GM12878 (cell line): ENCODE data around the gene DIP2C. TPM values are rescaled to one million over a fixed set of nuclear protein-coding genes. Genes with fewer than 3 reads are reported as not detected.

Source experiments
- ATAC-seq: fragments of 200-7000 bp; cut with Tn5 transposase; 3 replicates; pipeline ENCODE4 v1.9.1; 2020; ENCODE audit warnings: mild to moderate bottlenecking, moderate library complexity
- BruUV-seq: library from RNA; stranded (reverse); fragments of 400-500 nt; replicated peaks from 2 replicates; lab custom pipeline; 2021; lab: Mats Ljungman, UMichigan
- CTCF ChIA-PET: fragments of 300-600 bp; sonication (Branson Sonifier 250); formaldehyde crosslinking; extraction: SDS; loops from one replicate; lab custom pipeline; 2021; ENCODE audit warnings: inconsistent platforms; lab: Yijun Ruan, JAX
- POLR2A ChIA-PET: fragments of 350-600 bp; formaldehyde crosslinking; extraction: SDS; loops from one replicate; lab custom pipeline; 2021; ENCODE audit warnings: inconsistent platforms; lab: Charles Lee
- RAD21 ChIA-PET: fragments of 300-600 bp; sonication (Branson Sonifier 250); formaldehyde crosslinking; loops from one replicate; lab custom pipeline; 2023; ENCODE audit warnings: antibody characterized with exemption; ENCODE audit not compliant: unreplicated experiment; lab: Charles Lee
- SMC1A ChIA-PET: fragments of 300-600 bp; sonication (Branson Sonifier 250); formaldehyde crosslinking; loops from one replicate; lab custom pipeline; 2023; ENCODE audit not compliant: unreplicated experiment, uncharacterized antibody; lab: Charles Lee
- DNase-seq: peaks from one replicate; pipeline ENCODE4 v3.0.0-alpha.2; 2011; ENCODE audit warnings: low read depth, low spot score
- FAIRE-seq: peaks from 3 replicates; lab custom pipeline; 2011; peaks lifted over from hg19 to GRCh38; lab: Jason Lieb, UNC
- H2AFZ ChIP-seq: 2 replicates; pipeline ENCODE4 v1.6.0; 2011; ENCODE audit warnings: low read depth, low read length, control low read depth; ENCODE audit not compliant: control insufficient read depth
- H3K27ac ChIP-seq: 2 replicates; pipeline ENCODE4 v1.5.1; 2011; ENCODE audit warnings: control low read depth; ENCODE audit not compliant: control insufficient read depth, insufficient read depth
- H3K27me3 ChIP-seq, 2 experiments: replicated peaks in 1 of 2; 2 replicates each; pipeline versions ENCODE4 v1.6.0 to v1.6.1; 2011; ENCODE audit warnings: low read length in 1 of 2; ENCODE audit not compliant: control insufficient read depth in 2 of 2, insufficient read depth in 2 of 2
- H3K36me3 ChIP-seq, 2 experiments: 2 replicates each; pipeline ENCODE4 v1.5.1; 2011; ENCODE audit warnings: low read length in 1 of 2; ENCODE audit not compliant: control insufficient read depth in 2 of 2, insufficient read depth in 2 of 2
- H3K4me1 ChIP-seq: 2 replicates; pipeline ENCODE4 v1.6.1; 2011; ENCODE audit warnings: mild to moderate bottlenecking, low read length, moderate library complexity, mixed read lengths; ENCODE audit not compliant: control insufficient read depth, insufficient read depth
- H3K4me2 ChIP-seq: 2 replicates; pipeline ENCODE4 v1.6.0; 2011; ENCODE audit warnings: control low read depth; ENCODE audit not compliant: control insufficient read depth, insufficient read depth
- H3K4me3 ChIP-seq: fragments of 200-600 bp; sonication (generic); 2 replicates; pipeline ENCODE4 v1.5.1; 2016
- H3K79me2 ChIP-seq: 2 replicates; pipeline ENCODE4 v1.6.0; 2011; ENCODE audit warnings: low read length; ENCODE audit not compliant: control insufficient read depth, insufficient read depth
- H3K9ac ChIP-seq: 2 replicates; pipeline ENCODE4 v1.8.0; 2011; ENCODE audit warnings: low read length, control low read depth, mixed read lengths; ENCODE audit not compliant: control insufficient read depth, insufficient read depth
- H3K9me3 ChIP-seq: replicated peaks from 3 replicates; pipeline ENCODE4 v1.5.1; 2011; ENCODE audit warnings: mild to moderate bottlenecking, low read length; ENCODE audit not compliant: control insufficient read depth, insufficient read depth
- H4K20me1 ChIP-seq: 2 replicates; pipeline ENCODE4 v1.6.0; 2011; ENCODE audit not compliant: control insufficient read depth, insufficient read depth
- ATF7 ChIP-seq: fragments of 450-650 bp; IDR thresholded peaks from 2 replicates; pipeline ENCODE4 v1.6.1; 2016; ENCODE audit warnings: low read depth, mild to moderate bottlenecking
- CEBPB ChIP-seq, 2 experiments: fragments of 150-350 bp in 1 of 2; IDR thresholded peaks; 2 replicates each; pipeline ENCODE4 v1.6.1; 2012 to 2014; ENCODE audit warnings: low read depth in 2 of 2, low read length in 2 of 2, borderline replicate concordance in 1 of 2, inconsistent platforms in 1 of 2
- CHD4 ChIP-seq: fragments of 200-600 bp; sonication (generic); IDR thresholded peaks from 2 replicates; pipeline ENCODE4 v1.6.1; 2016; ENCODE audit warnings: mild to moderate bottlenecking
- JUNB ChIP-seq: IDR thresholded peaks from 2 replicates; pipeline ENCODE4 v1.6.1; 2016; ENCODE audit warnings: antibody characterized with exemption, mild to moderate bottlenecking
- LARP7 ChIP-seq: fragments of 450-650 bp; IDR thresholded peaks from 2 replicates; pipeline ENCODE4 v1.6.1; 2017; ENCODE audit warnings: mild to moderate bottlenecking
- PAX5 ChIP-seq: IDR thresholded peaks from 2 replicates; pipeline ENCODE4 v1.6.1; 2011; ENCODE audit warnings: low read depth, low read length, borderline replicate concordance
- POLR2AphosphoS2 ChIP-seq: IDR thresholded peaks from 2 replicates; pipeline ENCODE4 v1.6.1; 2011; ENCODE audit warnings: low read depth, mild to moderate bottlenecking, low read length, improper control_type of control experiment, moderate library complexity
- RELA ChIP-seq: fragments of 450-650 bp; IDR thresholded peaks from 2 replicates; pipeline ENCODE4 v1.8.0; 2014; ENCODE audit warnings: borderline replicate concordance; ENCODE audit not compliant: partially characterized antibody
- SIN3A ChIP-seq: IDR thresholded peaks from 2 replicates; pipeline ENCODE4 v1.6.1; 2012; ENCODE audit warnings: low read depth, low read length, improper control_type of control experiment
- SIX5 ChIP-seq: IDR thresholded peaks from 2 replicates; pipeline ENCODE4 v1.6.1; 2011; ENCODE audit warnings: mild to moderate bottlenecking, low read depth, low read length, moderate library complexity; ENCODE audit not compliant: severe bottlenecking
- SMAD1 ChIP-seq: fragments of 450-650 bp; IDR thresholded peaks from 2 replicates; pipeline ENCODE4 v1.6.1; 2018; ENCODE audit warnings: mild to moderate bottlenecking, low read depth; ENCODE audit not compliant: partially characterized antibody
- TAF1 ChIP-seq: IDR thresholded peaks from 2 replicates; pipeline ENCODE4 v1.6.1; 2011; ENCODE audit warnings: mild to moderate bottlenecking, low read depth, low read length, borderline replicate concordance
- TCF12 ChIP-seq: IDR thresholded peaks from 2 replicates; pipeline ENCODE4 v1.6.1; 2011; ENCODE audit warnings: low read depth, mild to moderate bottlenecking, low read length
- TCF3 ChIP-seq: IDR thresholded peaks from 2 replicates; pipeline ENCODE4 v1.6.1; 2012; ENCODE audit warnings: low read depth, mild to moderate bottlenecking, low read length, borderline replicate concordance; ENCODE audit not compliant: insufficient read depth
- ZNF592 ChIP-seq: fragments of 450-650 bp; IDR thresholded peaks from 2 replicates; pipeline ENCODE4 v1.6.1; 2017; ENCODE audit warnings: mild to moderate bottlenecking, moderate library complexity
- WGBS: methylation state at CpG from one replicate; pipeline ENCODE4 v1.1.6; 2016; ENCODE audit warnings: low lambda C conversion rate; ENCODE audit not compliant: insufficient replicate concordance, insufficient coverage; ENCODE audit errors: missing lambda C conversion rate; 5-methylcytosine and 5-hydroxymethylcytosine counted together
- in situ Hi-C: fragments of 300-500 bp; cut with MboI; formaldehyde crosslinking; loops from 9 replicates; pipeline ENCODE4 v1.14.3; 2018; ENCODE audit warnings: mixed read lengths
- intact Hi-C: fragments of 100-400 bp; cut with micrococcal nuclease; formaldehyde crosslinking; loops from one replicate; pipeline ENCODE4 v1.14.2; 2022; ENCODE audit not compliant: unreplicated experiment
- polyA plus RNA-seq, 11 experiments: library from polyadenylated mRNA; depleted of rRNA in 4 of 11; unstranded in 6 of 11; stranded (reverse) in 5 of 11; fragments of >200 nt; fragmentation: Nextera tagmentation in 4 of 11; fragmentation: Illumina TruSeq in 1 of 11; extraction: Ambion mirVana in 4 of 11; extraction: Trizol in 1 of 11; gene quantifications; 1 replicate in 1 of 11; 2 replicates in 10 of 11; pipeline versions ENCODE4 v1.2.1 to v1.2.3, GENCODE V29; 2011 to 2016; ENCODE audit warnings: inconsistent platforms in 2 of 11, missing spikeins in 2 of 11, low read depth in 1 of 11
- total RNA-seq, 4 experiments: library from RNA; depleted of rRNA in 3 of 4; stranded (reverse); fragments of >200 nt in 3 of 4; fragmentation: Illumina TruSeq in 1 of 4; extraction: Trizol in 1 of 4; gene quantifications; 2 replicates each; pipeline versions ENCODE4 v1.2.1 to v1.2.3, GENCODE V29; 2013 to 2021
- TF ChIP-seq, protein P1 (sequence below): IDR thresholded peaks from 2 replicates; pipeline ENCODE4 v1.6.1; 2011; ENCODE audit warnings: borderline replicate concordance, low read depth, mild to moderate bottlenecking, moderate library complexity, mixed read lengths, low read length; ENCODE audit not compliant: insufficient read depth; ENCODE audit errors: extremely low read length
- TF ChIP-seq, protein P2 (sequence below): fragments of 450-650 bp; IDR thresholded peaks from 2 replicates; pipeline ENCODE4 v1.6.1; 2017; ENCODE audit warnings: low read depth, mild to moderate bottlenecking, moderate library complexity

The DIP2C gene
- total and polyA plus RNA-seq, 10 of the 15 experiments (the other 5 are each of a cell fraction or from before 2014, with no cell fraction given): 0.01 to 0.10 (median 0.06) TPM

DNA sequence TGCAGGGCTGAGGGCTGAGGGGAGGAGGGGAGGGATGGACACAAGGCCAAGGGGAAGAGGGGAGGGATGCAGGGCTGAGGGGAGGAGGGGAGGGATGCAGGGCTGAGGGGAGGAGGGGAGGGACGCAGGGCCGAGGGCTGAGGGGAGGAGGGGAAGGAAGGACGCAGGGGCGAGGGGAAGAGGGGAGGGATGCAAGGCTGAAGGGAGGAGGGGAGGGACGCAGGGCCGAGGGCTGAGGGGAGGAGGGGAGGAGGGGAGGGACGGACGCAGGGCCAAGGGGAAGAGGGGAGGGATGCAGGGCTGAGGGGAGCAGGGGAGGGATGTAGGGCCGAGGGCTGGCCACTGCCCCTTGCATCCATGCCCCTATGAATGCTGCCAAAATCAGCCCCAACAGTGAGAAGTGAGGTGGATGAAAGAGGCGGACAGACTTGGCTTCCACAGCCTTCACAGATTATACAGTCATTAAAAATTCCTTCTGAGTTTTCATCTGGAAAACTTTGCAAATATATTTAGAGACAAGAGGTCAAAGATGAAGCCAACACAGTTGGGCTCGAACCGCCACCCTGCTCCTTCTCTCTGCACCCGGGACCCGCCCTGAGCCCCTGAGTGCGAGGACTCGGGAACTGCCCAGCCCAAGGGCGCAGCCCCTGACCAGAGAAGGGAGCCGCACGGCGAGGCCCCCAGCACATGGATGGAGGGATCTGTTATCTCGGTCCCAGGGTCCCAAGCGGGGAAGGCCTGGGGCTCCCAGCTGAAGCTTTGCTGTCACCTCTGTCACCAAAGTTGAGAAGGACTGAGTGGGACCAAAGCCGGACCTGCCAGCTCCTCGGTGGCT is 65.8 kb downstream of the DIP2C start:
- H3K36me3 ChIP-seq: no peaks in the 10 kb centered on the region
- in situ Hi-C loops: no loop called here
- intact Hi-C loops: no loop called here
- H3K9me3 ChIP-seq: no peaks in the 10 kb centered on the region; the same call in 2 of the 3 replicates
- no TSS peak for BruUV-seq
- peaks cover 6% of the 10 kb centered on the region; the same call in 1 of the 2 replicates for H3K4me1 ChIP-seq
- no peak overlapping the region for H3K4me3 ChIP-seq
- H3K9ac ChIP-seq: no peak overlapping the region
- TF ChIP-seq SIX5: no peak
- TF ChIP-seq, protein P1, sequence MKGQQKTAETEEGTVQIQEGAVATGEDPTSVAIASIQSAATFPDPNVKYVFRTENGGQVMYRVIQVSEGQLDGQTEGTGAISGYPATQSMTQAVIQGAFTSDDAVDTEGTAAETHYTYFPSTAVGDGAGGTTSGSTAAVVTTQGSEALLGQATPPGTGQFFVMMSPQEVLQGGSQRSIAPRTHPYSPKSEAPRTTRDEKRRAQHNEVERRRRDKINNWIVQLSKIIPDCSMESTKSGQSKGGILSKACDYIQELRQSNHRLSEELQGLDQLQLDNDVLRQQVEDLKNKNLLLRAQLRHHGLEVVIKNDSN: no peak
- TF ChIP-seq, protein P2, sequence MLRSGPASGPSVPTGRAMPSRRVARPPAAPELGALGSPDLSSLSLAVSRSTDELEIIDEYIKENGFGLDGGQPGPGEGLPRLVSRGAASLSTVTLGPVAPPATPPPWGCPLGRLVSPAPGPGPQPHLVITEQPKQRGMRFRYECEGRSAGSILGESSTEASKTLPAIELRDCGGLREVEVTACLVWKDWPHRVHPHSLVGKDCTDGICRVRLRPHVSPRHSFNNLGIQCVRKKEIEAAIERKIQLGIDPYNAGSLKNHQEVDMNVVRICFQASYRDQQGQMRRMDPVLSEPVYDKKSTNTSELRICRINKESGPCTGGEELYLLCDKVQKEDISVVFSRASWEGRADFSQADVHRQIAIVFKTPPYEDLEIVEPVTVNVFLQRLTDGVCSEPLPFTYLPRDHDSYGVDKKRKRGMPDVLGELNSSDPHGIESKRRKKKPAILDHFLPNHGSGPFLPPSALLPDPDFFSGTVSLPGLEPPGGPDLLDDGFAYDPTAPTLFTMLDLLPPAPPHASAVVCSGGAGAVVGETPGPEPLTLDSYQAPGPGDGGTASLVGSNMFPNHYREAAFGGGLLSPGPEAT: no peak
- no peak for TF ChIP-seq TCF12
- TF ChIP-seq SMAD1: no peak
- no peak for TF ChIP-seq SIN3A
- TF ChIP-seq CHD4: no peak
- no peak for TF ChIP-seq ZNF592
- no peak for TF ChIP-seq JUNB
- TF ChIP-seq ATF7: no peak
- TF ChIP-seq CEBPB (IDR thresholded peaks at IDR 0.05; ENCODE audit: borderline replicate concordance in 1 of 2, low read depth in 2 of 2, low read length in 2 of 2): no peak
- TF ChIP-seq POLR2AphosphoS2: no peak
- no peak for TF ChIP-seq LARP7
- TF ChIP-seq RELA: no peak
- no peak for TF ChIP-seq TAF1
- no peak for TF ChIP-seq PAX5
- no peak for TF ChIP-seq TCF3
- H3K79me2 ChIP-seq: no peaks in the 10 kb centered on the region
- no peak overlapping the region for H3K4me2 ChIP-seq
- ChIA-PET SMC1A (no interaction called here), CTCF (no interaction called here), POLR2A (no interaction called here), RAD21 (no interaction called here)
- H4K20me1 ChIP-seq: no peaks in the 10 kb centered on the region
- H2AFZ ChIP-seq: no peak overlapping the region
- ATAC-seq: no peak
- no peak for DNase-seq
- no peak overlapping the region for H3K27ac ChIP-seq
- FAIRE-seq: no peak
- peaks cover 0 to 2% of the 10 kb centered on the region in 2 experiments; a peak in 3 of 4 replicates for H3K27me3 ChIP-seq
- WGBS: 62% methylated on average over 16 of the region's 24 CpGs
